Ascending aorta (tissue), 2 donors: ENCODE measurements around the gene KIAA0040. TPM values are rescaled to one million over a fixed set of nuclear protein-coding genes. Genes with fewer than 3 reads are reported as not detected.

ENCODE experiments used
- DNase-seq, 2 donors: peaks; one replicate each; pipeline ENCODE4 v3.0.0-alpha.2; 2019; ENCODE audit warnings: low spot score in 2 of 2
- H3K27ac ChIP-seq, 2 donors: fragments of 200-600 bp; sonication (generic); one replicate each; pipeline ENCODE4 v1.5.1; 2016 to 2017; ENCODE audit warnings: mild to moderate bottlenecking in 1 of 2
- H3K27me3 ChIP-seq: fragments of 200-600 bp; sonication (generic); one replicate; pipeline ENCODE4 v1.5.1; 2017
- H3K36me3 ChIP-seq, 2 donors: fragments of 200-600 bp; sonication (generic); one replicate each; pipeline ENCODE4 v1.5.1; 2016
- H3K4me1 ChIP-seq, 2 donors: fragments of 200-600 bp; sonication (generic); one replicate each; pipeline ENCODE4 v1.5.1; 2016 to 2017; ENCODE audit warnings: mild to moderate bottlenecking in 1 of 2
- H3K4me3 ChIP-seq, 2 donors: fragments of 200-600 bp; sonication (generic); one replicate each; pipeline ENCODE4 v1.5.1; 2016 to 2017; ENCODE audit warnings: mild to moderate bottlenecking in 1 of 2
- H3K9me3 ChIP-seq, 2 donors: fragments of 200-600 bp; sonication (generic); one replicate each; pipeline ENCODE4 v1.5.1; 2016
- CTCF ChIP-seq, 3 experiments: fragments of 200-600 bp in 2 of 3; fragments of 450-650 bp in 1 of 3; sonication (generic) in 2 of 3; IDR thresholded peaks; one replicate each; pipeline ENCODE4 v1.5.1; 2016 to 2019; ENCODE audit warnings: antibody characterized with exemption in 3 of 3, mild to moderate bottlenecking in 1 of 3, moderate library complexity in 1 of 3
- intact Hi-C: fragments of 100-400 bp; cut with DNase I; formaldehyde crosslinking; loops from one replicate; pipeline ENCODE4 v1.15.1; 2023
- total RNA-seq: library from RNA; depleted of rRNA; stranded (reverse); fragments of >200 nt; gene quantifications from one replicate; pipeline ENCODE4 v1.1.0, GENCODE V29; 2016

The KIAA0040 gene
- total RNA-seq, result 36.7 TPM

GRCh38 chr1:175192630-175193526 lies at the start of gene KIAA0040:
TSS of gene KIAA0040 (minus strand) at chr1:175192776. CDS start at chr1:175161013, 31,763 bp downstream.
- DNase-seq, result peak; percentile 37 to 91
- H3K36me3 ChIP-seq, result no peaks in the 10 kb centered on the region
- H3K4me3 ChIP-seq, result peak within 1 kb of the TSS; percentile 58 to 77
- peak within 1 kb of the TSS; percentile 76 to 80 for H3K27ac ChIP-seq
- intact Hi-C loops, result loop anchor here (2.0 to 10.0 kb wide), 4 partner anchors 1014 to 1462 kb away; partner anchors contain the start of genes COP1, GAS5 and ZBTB37
- H3K9me3 ChIP-seq, result no peaks in the 10 kb centered on the region
- peaks cover 3 to 13% of the 10 kb centered on the region in 2 donors for H3K4me1 ChIP-seq
- peak in 2 of 3 experiments; percentile 17 to 30 for TF ChIP-seq CTCF (IDR thresholded peaks at IDR 0.05)
- H3K27me3 ChIP-seq, result no peaks in the 10 kb centered on the region

- Histone ChIP-seq H3K4me3 (no peak overlapping the region), H3K36me3 (no peaks in the 10 kb centered on the region), H3K4me1 (no peaks in the 10 kb centered on the region), H3K27ac (no peak overlapping the region), H3K9me3 (no peaks in the 10 kb centered on the region), H3K27me3 (no peaks in the 10 kb centered on the region)
- DNase-seq, result no peak
- intact Hi-C loops, result no loop called here
- no peak for TF ChIP-seq CTCF (IDR thresholded peaks at IDR 0.05)
These were observed 44.8 kb upstream of the KIAA0040 start for GRCh38 chr1:175237389-175237788.

GRCh38 chr1:175234639-175235038 lies 42.1 kb upstream of the KIAA0040 start:
- intact Hi-C loops, result no loop called here
- DNase-seq, result no peak
- no peak for TF ChIP-seq CTCF (IDR thresholded peaks at IDR 0.05)
- Histone ChIP-seq H3K9me3 (no peaks in the 10 kb centered on the region), H3K4me1 (no peaks in the 10 kb centered on the region), H3K27ac (no peak overlapping the region), H3K4me3 (no peak overlapping the region), H3K27me3 (no peaks in the 10 kb centered on the region), H3K36me3 (no peaks in the 10 kb centered on the region)

GRCh38 chr1:175232335-175232734 lies 39.8 kb upstream of the KIAA0040 start:
- Histone ChIP-seq H3K4me3 (no peak overlapping the region), H3K27me3 (no peaks in the 10 kb centered on the region), H3K36me3 (no peaks in the 10 kb centered on the region), H3K27ac (no peak overlapping the region), H3K4me1 (no peaks in the 10 kb centered on the region), H3K9me3 (no peaks in the 10 kb centered on the region)
- DNase-seq, result no peak
- TF ChIP-seq CTCF (IDR thresholded peaks at IDR 0.05), result no peak
- intact Hi-C loops, result no loop called here

GRCh38 chr1:175225805-175226129 lies 33.2 kb upstream of the KIAA0040 start:
- no peak for DNase-seq
- H3K27me3 ChIP-seq, result no peaks in the 10 kb centered on the region
- no peaks in the 10 kb centered on the region for H3K9me3 ChIP-seq
- H3K36me3 ChIP-seq, result no peaks in the 10 kb centered on the region
- H3K4me1 ChIP-seq, result no peaks in the 10 kb centered on the region
- no peak overlapping the region for H3K4me3 ChIP-seq
- TF ChIP-seq CTCF (IDR thresholded peaks at IDR 0.05), result no peak
- H3K27ac ChIP-seq, result no peak overlapping the region
- intact Hi-C loops, result no loop called here
